22Rv1 (cell line): Measurements from ENCODE around the gene TMED3.

ENCODE experiments used
- H3K27ac ChIP-seq: fragments of 450-650 bp; 2 replicates; pipeline ENCODE4 v1.5.1; 2017
- ZFX ChIP-seq: fragments of 450-650 bp; IDR thresholded peaks from 2 replicates; pipeline ENCODE4 v1.6.1; 2017; ENCODE audit warnings: antibody characterized with exemption, borderline replicate concordance
- TF ChIP-seq, protein P1 (sequence below): fragments of 450-650 bp; IDR thresholded peaks from 2 replicates; pipeline ENCODE4 v1.5.1; 2017; ENCODE audit warnings: mild to moderate bottlenecking

TMED3 gene

DNA sequence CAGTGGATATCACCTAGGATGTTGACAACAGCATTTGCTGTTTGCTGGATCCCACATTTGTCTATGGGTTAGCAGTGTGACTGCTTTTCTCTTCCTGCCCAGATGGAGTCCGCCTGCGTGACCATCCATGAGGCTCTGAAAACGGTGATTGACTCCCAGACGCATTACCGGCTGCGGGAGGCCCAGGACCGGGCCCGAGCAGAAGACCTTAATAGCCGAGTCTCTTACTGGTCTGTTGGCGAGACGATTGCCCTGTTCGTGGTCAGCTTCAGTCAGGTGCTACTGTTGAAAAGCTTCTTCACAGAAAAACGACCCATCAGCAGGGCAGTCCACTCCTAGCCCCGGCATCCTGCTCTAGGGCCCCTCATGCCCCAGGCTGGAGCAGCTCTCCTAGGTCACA, 11.0 kb downstream of the TMED3 start:
- TF ChIP-seq ZFX = no peak
- TF ChIP-seq, protein P1, sequence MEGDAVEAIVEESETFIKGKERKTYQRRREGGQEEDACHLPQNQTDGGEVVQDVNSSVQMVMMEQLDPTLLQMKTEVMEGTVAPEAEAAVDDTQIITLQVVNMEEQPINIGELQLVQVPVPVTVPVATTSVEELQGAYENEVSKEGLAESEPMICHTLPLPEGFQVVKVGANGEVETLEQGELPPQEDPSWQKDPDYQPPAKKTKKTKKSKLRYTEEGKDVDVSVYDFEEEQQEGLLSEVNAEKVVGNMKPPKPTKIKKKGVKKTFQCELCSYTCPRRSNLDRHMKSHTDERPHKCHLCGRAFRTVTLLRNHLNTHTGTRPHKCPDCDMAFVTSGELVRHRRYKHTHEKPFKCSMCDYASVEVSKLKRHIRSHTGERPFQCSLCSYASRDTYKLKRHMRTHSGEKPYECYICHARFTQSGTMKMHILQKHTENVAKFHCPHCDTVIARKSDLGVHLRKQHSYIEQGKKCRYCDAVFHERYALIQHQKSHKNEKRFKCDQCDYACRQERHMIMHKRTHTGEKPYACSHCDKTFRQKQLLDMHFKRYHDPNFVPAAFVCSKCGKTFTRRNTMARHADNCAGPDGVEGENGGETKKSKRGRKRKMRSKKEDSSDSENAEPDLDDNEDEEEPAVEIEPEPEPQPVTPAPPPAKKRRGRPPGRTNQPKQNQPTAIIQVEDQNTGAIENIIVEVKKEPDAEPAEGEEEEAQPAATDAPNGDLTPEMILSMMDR = no peak
- no peak overlapping the region for H3K27ac ChIP-seq

DNA sequence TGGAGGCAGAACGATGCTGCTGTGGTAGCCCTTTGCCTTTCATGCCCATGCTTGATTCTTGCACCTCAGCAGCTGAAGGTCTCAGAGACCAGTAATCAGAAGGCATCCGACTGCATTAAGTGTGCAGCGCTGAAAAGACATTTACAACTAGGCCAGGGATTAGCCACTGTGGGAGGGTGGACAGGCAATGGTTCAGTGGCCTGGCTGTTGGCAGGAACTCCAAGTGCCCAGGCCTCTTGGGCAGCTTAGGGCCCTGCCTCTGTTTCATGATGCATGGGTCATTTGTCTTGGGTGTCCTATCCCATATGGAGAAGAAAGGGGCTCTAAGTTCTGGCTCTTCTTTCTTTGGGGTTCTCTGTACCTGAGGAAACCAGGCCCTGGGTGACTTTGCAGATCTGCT, 11.4 kb downstream of the TMED3 start:
- no peak for TF ChIP-seq ZFX
- TF ChIP-seq, protein P1 = no peak
- no peak overlapping the region for H3K27ac ChIP-seq

DNA sequence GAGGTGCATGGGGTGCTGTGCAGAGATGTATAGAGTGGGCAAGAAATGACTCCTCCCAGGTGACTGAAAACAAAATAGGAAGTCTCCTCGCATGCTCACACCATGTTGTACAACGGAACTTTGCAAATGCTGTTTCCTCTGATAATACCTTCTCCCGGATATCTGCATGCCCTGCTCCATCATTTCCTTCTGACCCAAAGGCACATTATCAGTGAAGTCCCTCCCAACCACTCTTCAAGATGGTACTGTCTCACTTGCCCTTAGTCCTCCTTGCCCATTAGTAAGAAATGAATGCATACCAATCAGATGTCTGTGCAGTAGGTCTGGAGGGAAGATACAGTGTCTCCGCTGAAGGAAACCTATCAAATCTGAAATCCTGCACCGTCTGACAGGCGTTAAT, 12.0 kb downstream of the TMED3 start:
- H3K27ac ChIP-seq = no peak overlapping the region
- TF ChIP-seq, protein P1 = no peak
- TF ChIP-seq ZFX = no peak

DNA sequence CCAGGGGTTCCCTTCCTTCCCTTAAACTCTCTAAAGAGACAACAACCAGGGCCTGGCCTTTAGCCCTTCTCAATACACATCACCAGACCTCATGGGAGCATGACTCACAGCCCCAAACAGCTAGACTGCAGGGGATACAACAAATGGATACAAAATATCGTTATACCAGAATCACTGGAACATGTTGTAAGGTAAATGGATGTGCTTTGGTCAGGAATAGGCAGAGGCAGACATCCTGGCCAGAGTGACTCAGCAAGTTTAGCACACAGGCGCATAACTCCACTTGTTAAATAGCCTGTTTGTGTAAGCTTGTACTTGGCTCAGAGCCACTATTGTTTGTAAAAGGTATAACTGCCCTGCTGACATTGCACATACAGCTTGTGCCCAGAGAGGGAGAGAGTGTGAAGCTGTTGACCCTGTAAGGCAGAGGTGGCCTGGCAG, 18.3 kb downstream of the TMED3 start:
- TF ChIP-seq, protein P1 = no peak
- TF ChIP-seq ZFX = no peak
- H3K27ac ChIP-seq = peak overlapping the region; percentile 30; the same call in 1 of the 2 replicates

DNA sequence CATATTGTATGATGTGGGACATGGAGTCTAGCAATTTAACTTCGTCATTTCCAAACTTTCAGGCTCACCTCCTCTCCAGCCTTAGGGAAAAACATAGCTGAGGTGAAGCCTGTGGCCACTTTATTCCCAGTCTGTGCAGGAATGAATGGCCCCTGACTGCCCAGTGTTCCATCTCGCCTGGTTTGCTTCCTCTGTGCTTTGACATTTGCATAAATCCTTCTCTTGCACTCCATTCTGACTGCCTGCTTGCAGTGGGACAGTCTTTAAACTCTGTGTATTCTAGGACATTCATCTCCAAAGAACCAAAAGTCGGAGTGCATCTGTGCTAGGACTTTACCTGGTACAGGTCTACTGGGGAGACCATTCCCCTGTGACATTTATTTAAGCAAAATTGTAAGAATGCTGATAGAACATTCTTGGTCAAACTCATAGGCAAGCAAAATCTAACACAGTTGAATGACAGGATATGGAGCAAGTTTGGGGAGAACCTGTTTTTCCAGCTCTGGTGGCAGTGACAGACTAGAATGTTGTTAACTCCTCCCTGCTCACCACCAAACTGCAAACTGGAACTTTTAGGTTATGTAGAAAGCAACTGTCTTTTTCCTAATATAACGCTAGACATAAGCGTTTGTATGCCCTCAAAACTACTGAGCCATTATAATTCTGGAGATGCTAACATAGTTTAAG, 22.1 kb downstream of the TMED3 start:
- TF ChIP-seq, protein P1 = no peak
- TF ChIP-seq ZFX = no peak

DNA sequence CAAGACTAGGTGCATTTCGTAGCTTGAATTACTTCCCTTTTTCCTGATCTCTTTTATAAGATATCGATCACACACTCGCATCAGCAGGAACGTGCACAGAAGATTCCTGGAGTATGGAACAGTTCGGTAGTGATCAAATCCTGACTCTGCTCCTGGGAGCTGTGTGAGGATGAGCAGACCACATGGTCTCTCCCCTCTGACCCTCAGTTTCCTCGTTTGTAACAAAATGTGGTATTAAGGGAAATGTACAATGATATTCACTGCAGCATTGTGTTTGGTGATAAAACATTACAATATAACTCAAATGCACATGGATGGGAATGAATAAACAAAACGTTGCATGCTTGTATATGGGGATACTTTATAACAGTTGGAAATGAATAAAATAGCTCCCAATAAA, 26.7 kb downstream of the TMED3 start:
- TF ChIP-seq ZFX = no peak
- TF ChIP-seq, protein P1 = no peak
- no peak overlapping the region for H3K27ac ChIP-seq

More for the DNA sequence above, 22.1 kb downstream of the TMED3 start:
- no peak overlapping the region for H3K27ac ChIP-seq

DNA sequence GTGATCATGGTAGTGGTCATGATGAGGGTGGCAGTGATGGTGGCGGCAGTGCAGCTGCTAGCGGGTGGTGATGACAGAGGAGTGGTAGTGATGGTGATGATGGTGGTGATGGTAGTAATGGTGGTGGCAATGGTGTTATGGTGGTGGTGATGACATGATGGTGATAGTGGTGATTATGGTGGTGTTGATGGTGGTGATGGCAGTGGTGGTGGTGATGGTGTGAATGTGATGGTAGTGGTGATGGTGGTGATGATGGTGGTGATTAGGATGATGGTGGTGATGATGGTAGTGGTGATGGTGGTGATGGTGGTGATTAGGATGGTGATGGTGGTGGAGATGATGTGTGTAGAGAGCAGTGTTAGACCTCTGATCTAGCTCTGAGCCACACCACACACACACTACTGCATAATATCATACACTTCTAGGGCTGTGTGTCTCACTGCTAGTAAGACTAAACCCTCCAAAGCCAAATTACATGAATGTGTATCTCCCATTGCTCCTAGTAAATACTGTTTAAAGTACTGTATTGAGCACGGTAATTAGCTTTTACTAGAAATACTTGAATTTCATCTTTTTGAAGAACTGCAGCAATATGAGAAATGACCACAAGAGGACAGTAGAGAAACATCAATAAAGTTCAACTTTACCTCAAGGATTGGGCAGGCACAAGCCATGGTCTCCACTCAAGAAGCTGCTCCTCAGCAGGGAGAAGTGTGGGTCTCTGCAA, 28.8 kb downstream of the TMED3 start:
- H3K27ac ChIP-seq = no peak overlapping the region
- TF ChIP-seq, protein P1 = peak; percentile 82
- no peak for TF ChIP-seq ZFX
